HepG2 (cell line): ENCODE data around the gene NKD1. TPM values are rescaled to one million over a fixed set of nuclear protein-coding genes. Genes with fewer than 3 reads are reported as not detected.
A peak's percentile ranks its signal among the peaks of the same experiment; 100 is the strongest.

ENCODE experiments used
- CBX5 ChIP-seq: sonication (generic); formaldehyde crosslinking; IDR thresholded peaks from 2 replicates; pipeline ENCODE4 v1.4.0; 2020; ENCODE audit warnings: missing genetic modification reagents, borderline replicate concordance
- E2F1 ChIP-seq: sonication (generic); formaldehyde crosslinking; IDR thresholded peaks from 2 replicates; pipeline ENCODE4 v1.5.0; 2020; ENCODE audit warnings: missing genetic modification reagents
- ELF3 ChIP-seq: IDR thresholded peaks from 2 replicates; pipeline ENCODE4 v1.6.1; 2016; ENCODE audit warnings: missing genetic modification reagents, missing compliant biosample characterization
- GATA4 ChIP-seq: sonication (generic); IDR thresholded peaks from 2 replicates; pipeline ENCODE4 v1.6.1; 2016; ENCODE audit warnings: antibody characterized with exemption, low read depth, borderline replicate concordance
- JUN ChIP-seq: sonication (generic); formaldehyde crosslinking; IDR thresholded peaks from 2 replicates; pipeline ENCODE4 v1.4.0; 2020; ENCODE audit warnings: mild to moderate bottlenecking, missing genetic modification reagents
- JUND ChIP-seq: sonication (generic); formaldehyde crosslinking; IDR thresholded peaks from 2 replicates; pipeline ENCODE4 v1.8.0; 2022; ENCODE audit warnings: mild to moderate bottlenecking, missing genetic modification reagents
- NCOR1 ChIP-seq: fragments of 200-600 bp; sonication (generic); IDR thresholded peaks from 2 replicates; pipeline ENCODE4 v1.7.0; 2017; ENCODE audit warnings: antibody characterized with exemption, low read length, borderline replicate concordance
- RBAK ChIP-seq: sonication (generic); formaldehyde crosslinking; IDR thresholded peaks from 2 replicates; pipeline ENCODE4 v1.5.1; 2020; ENCODE audit warnings: mild to moderate bottlenecking, missing genetic modification reagents
- SP4 ChIP-seq: sonication (generic); formaldehyde crosslinking; IDR thresholded peaks from 2 replicates; pipeline ENCODE4 v1.8.1; 2023; ENCODE audit warnings: mild to moderate bottlenecking, missing genetic modification reagents
- ZBED4 ChIP-seq: sonication (generic); formaldehyde crosslinking; IDR thresholded peaks from 2 replicates; pipeline ENCODE4 v1.4.0; 2020; ENCODE audit warnings: missing genetic modification reagents, borderline replicate concordance
- ZNF317 ChIP-seq: sonication (generic); formaldehyde crosslinking; IDR thresholded peaks from 2 replicates; pipeline ENCODE4 v1.5.0; 2020; ENCODE audit warnings: mild to moderate bottlenecking, missing genetic modification reagents
- ZNF556 ChIP-seq: sonication (generic); formaldehyde crosslinking; IDR thresholded peaks from 2 replicates; pipeline ENCODE4 v1.4.0; 2020; ENCODE audit warnings: mild to moderate bottlenecking, missing genetic modification reagents, borderline replicate concordance
- ZNF780A ChIP-seq: sonication (generic); formaldehyde crosslinking; IDR thresholded peaks from 2 replicates; pipeline ENCODE4 v1.8.0; 2022; ENCODE audit warnings: mild to moderate bottlenecking, missing genetic modification reagents, moderate library complexity
- polyA plus RNA-seq, 8 experiments: library from polyadenylated mRNA; depleted of rRNA in 3 of 8; stranded (reverse) in 7 of 8; unstranded in 1 of 8; fragments of >200 nt; fragmentation: Illumina TruSeq in 4 of 8; extraction: Trizol in 4 of 8; gene quantifications; 2 replicates each; pipeline versions ENCODE4 v1.2.1 to v1.2.3, GENCODE V29; 2011 to 2016; ENCODE audit warnings: low read depth in 4 of 8, missing spikeins in 1 of 8, mixed read lengths in 1 of 8; ENCODE audit not compliant: insufficient read depth in 1 of 8
- total RNA-seq, 5 experiments: library from RNA; depleted of rRNA; stranded (reverse); fragments of >200 nt; fragmentation: Illumina TruSeq; extraction: Trizol; gene quantifications; 2 replicates each; pipeline ENCODE4 v1.2.3, GENCODE V29; 2016; ENCODE audit warnings: low read depth in 1 of 5
- TF ChIP-seq, protein P1 (sequence below): IDR thresholded peaks from 2 replicates; pipeline ENCODE4 v1.4.0; 2020; ENCODE audit warnings: mild to moderate bottlenecking, missing genetic modification reagents
- TF ChIP-seq, protein P2 (sequence below): IDR thresholded peaks from 2 replicates; pipeline ENCODE4 v1.6.1; 2016
- TF ChIP-seq, protein P3 (sequence below): sonication (generic); formaldehyde crosslinking; IDR thresholded peaks from 2 replicates; pipeline ENCODE4 v1.4.0; 2020; ENCODE audit warnings: missing genetic modification reagents

NKD1 gene
- total and polyA plus RNA-seq, 2 of the 13 experiments (the other 11 are each of a cell fraction or from before 2014, with no cell fraction given), result 70.4 to 121 TPM

DNA sequence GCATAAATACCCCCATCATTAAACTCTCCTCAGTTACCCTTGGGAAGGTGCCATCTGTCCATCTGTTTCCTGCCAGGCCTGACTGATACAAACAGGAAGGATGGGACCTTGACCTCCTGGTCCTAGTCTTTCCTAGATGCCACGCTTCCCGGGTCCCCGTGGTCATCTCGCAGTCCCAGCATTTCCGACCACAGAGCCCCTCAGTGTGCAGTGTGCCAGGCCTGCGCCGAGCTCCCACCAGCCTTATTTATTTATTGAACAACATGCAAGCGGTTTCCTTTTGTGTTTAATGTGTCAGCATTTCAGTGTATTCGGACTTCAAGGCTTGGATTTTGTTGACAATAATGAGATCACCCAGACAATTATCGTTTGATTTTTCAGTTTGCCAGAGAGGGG is 45.6 kb upstream of the NKD1 start (continued):
- TF ChIP-seq ZBED4 (CRISPR knock-in tag) (0 out of 2 replicates have a peak, but pooled peaks have one; percentile 28), RBAK (peak; percentile 95), JUN (CRISPR knock-in tag) (peak; percentile 71; the same call in 1 of the 2 replicates), ZNF780A (CRISPR knock-in tag) (no peak), E2F1 (CRISPR knock-in tag) (no peak), CBX5 (CRISPR knock-in tag) (peak; percentile 67; the same call in 1 of the 2 replicates), SP4 (0 out of 2 replicates have a peak, but pooled peaks have one; percentile 40), ZNF317 (CRISPR knock-in tag) (peak; percentile 81; the same call in 1 of the 2 replicates), JUND (CRISPR knock-in tag) (no peak), ZNF556 (CRISPR knock-in tag) (no peak; the same call in 1 of the 2 replicates), NCOR1 (peak; percentile 50; the same call in 1 of the 2 replicates), GATA4 (peak; percentile 78; the same call in 1 of the 2 replicates), ELF3 (CRISPR knock-in tag) (peak; percentile 90)
- TF ChIP-seq, protein P1, sequence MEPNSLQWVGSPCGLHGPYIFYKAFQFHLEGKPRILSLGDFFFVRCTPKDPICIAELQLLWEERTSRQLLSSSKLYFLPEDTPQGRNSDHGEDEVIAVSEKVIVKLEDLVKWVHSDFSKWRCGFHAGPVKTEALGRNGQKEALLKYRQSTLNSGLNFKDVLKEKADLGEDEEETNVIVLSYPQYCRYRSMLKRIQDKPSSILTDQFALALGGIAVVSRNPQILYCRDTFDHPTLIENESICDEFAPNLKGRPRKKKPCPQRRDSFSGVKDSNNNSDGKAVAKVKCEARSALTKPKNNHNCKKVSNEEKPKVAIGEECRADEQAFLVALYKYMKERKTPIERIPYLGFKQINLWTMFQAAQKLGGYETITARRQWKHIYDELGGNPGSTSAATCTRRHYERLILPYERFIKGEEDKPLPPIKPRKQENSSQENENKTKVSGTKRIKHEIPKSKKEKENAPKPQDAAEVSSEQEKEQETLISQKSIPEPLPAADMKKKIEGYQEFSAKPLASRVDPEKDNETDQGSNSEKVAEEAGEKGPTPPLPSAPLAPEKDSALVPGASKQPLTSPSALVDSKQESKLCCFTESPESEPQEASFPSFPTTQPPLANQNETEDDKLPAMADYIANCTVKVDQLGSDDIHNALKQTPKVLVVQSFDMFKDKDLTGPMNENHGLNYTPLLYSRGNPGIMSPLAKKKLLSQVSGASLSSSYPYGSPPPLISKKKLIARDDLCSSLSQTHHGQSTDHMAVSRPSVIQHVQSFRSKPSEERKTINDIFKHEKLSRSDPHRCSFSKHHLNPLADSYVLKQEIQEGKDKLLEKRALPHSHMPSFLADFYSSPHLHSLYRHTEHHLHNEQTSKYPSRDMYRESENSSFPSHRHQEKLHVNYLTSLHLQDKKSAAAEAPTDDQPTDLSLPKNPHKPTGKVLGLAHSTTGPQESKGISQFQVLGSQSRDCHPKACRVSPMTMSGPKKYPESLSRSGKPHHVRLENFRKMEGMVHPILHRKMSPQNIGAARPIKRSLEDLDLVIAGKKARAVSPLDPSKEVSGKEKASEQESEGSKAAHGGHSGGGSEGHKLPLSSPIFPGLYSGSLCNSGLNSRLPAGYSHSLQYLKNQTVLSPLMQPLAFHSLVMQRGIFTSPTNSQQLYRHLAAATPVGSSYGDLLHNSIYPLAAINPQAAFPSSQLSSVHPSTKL (CRISPR knock-in tag), result peak; percentile 73; the same call in 1 of the 2 replicates
- TF ChIP-seq, protein P2, sequence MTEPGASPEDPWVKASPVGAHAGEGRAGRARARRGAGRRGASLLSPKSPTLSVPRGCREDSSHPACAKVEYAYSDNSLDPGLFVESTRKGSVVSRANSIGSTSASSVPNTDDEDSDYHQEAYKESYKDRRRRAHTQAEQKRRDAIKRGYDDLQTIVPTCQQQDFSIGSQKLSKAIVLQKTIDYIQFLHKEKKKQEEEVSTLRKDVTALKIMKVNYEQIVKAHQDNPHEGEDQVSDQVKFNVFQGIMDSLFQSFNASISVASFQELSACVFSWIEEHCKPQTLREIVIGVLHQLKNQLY (CRISPR knock-in tag), result 0 out of 2 replicates have a peak, but pooled peaks have one; percentile 14
- TF ChIP-seq, protein P3, sequence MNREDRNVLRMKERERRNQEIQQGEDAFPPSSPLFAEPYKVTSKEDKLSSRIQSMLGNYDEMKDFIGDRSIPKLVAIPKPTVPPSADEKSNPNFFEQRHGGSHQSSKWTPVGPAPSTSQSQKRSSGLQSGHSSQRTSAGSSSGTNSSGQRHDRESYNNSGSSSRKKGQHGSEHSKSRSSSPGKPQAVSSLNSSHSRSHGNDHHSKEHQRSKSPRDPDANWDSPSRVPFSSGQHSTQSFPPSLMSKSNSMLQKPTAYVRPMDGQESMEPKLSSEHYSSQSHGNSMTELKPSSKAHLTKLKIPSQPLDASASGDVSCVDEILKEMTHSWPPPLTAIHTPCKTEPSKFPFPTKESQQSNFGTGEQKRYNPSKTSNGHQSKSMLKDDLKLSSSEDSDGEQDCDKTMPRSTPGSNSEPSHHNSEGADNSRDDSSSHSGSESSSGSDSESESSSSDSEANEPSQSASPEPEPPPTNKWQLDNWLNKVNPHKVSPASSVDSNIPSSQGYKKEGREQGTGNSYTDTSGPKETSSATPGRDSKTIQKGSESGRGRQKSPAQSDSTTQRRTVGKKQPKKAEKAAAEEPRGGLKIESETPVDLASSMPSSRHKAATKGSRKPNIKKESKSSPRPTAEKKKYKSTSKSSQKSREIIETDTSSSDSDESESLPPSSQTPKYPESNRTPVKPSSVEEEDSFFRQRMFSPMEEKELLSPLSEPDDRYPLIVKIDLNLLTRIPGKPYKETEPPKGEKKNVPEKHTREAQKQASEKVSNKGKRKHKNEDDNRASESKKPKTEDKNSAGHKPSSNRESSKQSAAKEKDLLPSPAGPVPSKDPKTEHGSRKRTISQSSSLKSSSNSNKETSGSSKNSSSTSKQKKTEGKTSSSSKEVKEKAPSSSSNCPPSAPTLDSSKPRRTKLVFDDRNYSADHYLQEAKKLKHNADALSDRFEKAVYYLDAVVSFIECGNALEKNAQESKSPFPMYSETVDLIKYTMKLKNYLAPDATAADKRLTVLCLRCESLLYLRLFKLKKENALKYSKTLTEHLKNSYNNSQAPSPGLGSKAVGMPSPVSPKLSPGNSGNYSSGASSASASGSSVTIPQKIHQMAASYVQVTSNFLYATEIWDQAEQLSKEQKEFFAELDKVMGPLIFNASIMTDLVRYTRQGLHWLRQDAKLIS, result 0 out of 2 replicates have a peak, but pooled peaks have one; percentile 30
